DMS 273 (cell line): Measurements from ENCODE around the gene IL2RA.
"Not testable (repeated sequence)": the region's sequence is repeated elsewhere in the genome, so short reads cannot be mapped to it uniquely, and the experiment has no call there.

Experiments used
- DNase-seq: peaks from one replicate; lab custom pipeline; 2025; ENCODE audit not compliant: unreplicated experiment; lab: John Stamatoyannopoulos, UW

The IL2RA gene

GRCh38 chr10:5963071-5963470 is 99.1 kb downstream of the IL2RA start:
- no peak for DNase-seq

- not testable (repeated sequence) for DNase-seq
These were observed 99.7 kb downstream of the IL2RA start for GRCh38 chr10:5962358-5962940.

GRCh38 chr10:5961405-5962100 is 100.6 kb downstream of the IL2RA start:
- no peak for DNase-seq

- DNase-seq = not testable (repeated sequence)
These were observed 101.2 kb downstream of the IL2RA start for GRCh38 chr10:5960973-5961275.
